Lower lobe of right lung (tissue), 2 donors: ENCODE measurements around the gene PSMD2. TPM values are rescaled to one million over a fixed set of nuclear protein-coding genes. Genes with fewer than 3 reads are reported as not detected.

ENCODE experiments used
- ATAC-seq, 2 donors: fragments of 200-7000 bp; cut with Tn5 transposase; one replicate each; pipeline ENCODE4 v1.9.1; 2020 to 2022; ENCODE audit warnings: mild to moderate bottlenecking in 2 of 2, moderate library complexity in 2 of 2
- DNase-seq: peaks from one replicate; pipeline ENCODE4 v3.0.0-alpha.2; 2020
- H3K27ac ChIP-seq: fragments of 200-600 bp; one replicate; pipeline ENCODE4 v1.8.0; 2022
- H3K27me3 ChIP-seq: fragments of 200-600 bp; one replicate; pipeline ENCODE4 v1.8.0; 2022; ENCODE audit warnings: low read depth
- H3K36me3 ChIP-seq: fragments of 200-600 bp; one replicate; pipeline ENCODE4 v1.8.0; 2022; ENCODE audit warnings: mild to moderate bottlenecking
- H3K4me1 ChIP-seq: fragments of 200-600 bp; one replicate; pipeline ENCODE4 v1.8.0; 2022
- H3K4me3 ChIP-seq: fragments of 200-600 bp; one replicate; pipeline ENCODE4 v1.8.0; 2022; ENCODE audit warnings: mild to moderate bottlenecking
- H3K9me3 ChIP-seq: fragments of 200-600 bp; one replicate; pipeline ENCODE4 v1.8.0; 2022
- intact Hi-C: fragments of 100-400 bp; cut with DNase I; formaldehyde crosslinking; loops from one replicate; pipeline ENCODE4 v1.11.0; 2022
- total RNA-seq: library from RNA; stranded (reverse); fragmentation: NEBNext Ultra II Directional; extraction: Animal tissue kit (Norgen Biotek cat#: 25700); gene quantifications from one replicate; pipeline ENCODE4 v1.2.1, GENCODE V29; 2021
- TF ChIP-seq, protein P1 (sequence below): fragments of 200-600 bp; IDR thresholded peaks from one replicate; pipeline ENCODE4 v1.8.0; 2022; ENCODE audit warnings: antibody characterized with exemption, mild to moderate bottlenecking
- donor health status: DM: no; HTN: yes; CAD: no; lungs with severe emphysema.

Gene PSMD2
- total RNA-seq, 1 donor from 2014 or later: 135 TPM

DNA sequence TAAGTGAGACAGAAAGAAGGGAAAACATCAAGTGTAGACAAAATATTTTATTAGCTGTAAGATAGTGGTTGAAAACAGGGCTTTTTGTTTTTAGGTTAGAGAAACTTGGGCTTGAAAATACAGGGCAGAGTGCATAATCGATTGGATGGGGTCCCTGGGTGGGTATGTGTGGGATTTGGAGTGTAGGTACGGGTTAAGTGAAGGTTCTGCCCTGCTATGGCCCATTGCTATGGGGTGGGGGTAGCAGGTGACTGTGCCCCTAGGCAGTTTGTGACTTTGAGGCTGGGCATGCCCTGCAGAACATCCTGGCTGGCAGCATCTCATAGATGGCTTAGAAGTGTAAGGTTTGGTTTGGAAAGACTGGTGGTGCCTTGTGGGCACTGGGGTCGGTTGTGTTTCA, 34.7 kb downstream of the PSMD2 start:
- ATAC-seq: no peak
- DNase-seq: no peak
- H3K4me3 ChIP-seq: no peak overlapping the region
- peaks cover 68% of the 10 kb centered on the region for H3K36me3 ChIP-seq
- H3K27me3 ChIP-seq: no peaks in the 10 kb centered on the region
- no peak overlapping the region for H3K27ac ChIP-seq
- intact Hi-C loops: no loop called here
- H3K4me1 ChIP-seq: peaks cover 26% of the 10 kb centered on the region
- no peaks in the 10 kb centered on the region for H3K9me3 ChIP-seq
- TF ChIP-seq, protein P1, sequence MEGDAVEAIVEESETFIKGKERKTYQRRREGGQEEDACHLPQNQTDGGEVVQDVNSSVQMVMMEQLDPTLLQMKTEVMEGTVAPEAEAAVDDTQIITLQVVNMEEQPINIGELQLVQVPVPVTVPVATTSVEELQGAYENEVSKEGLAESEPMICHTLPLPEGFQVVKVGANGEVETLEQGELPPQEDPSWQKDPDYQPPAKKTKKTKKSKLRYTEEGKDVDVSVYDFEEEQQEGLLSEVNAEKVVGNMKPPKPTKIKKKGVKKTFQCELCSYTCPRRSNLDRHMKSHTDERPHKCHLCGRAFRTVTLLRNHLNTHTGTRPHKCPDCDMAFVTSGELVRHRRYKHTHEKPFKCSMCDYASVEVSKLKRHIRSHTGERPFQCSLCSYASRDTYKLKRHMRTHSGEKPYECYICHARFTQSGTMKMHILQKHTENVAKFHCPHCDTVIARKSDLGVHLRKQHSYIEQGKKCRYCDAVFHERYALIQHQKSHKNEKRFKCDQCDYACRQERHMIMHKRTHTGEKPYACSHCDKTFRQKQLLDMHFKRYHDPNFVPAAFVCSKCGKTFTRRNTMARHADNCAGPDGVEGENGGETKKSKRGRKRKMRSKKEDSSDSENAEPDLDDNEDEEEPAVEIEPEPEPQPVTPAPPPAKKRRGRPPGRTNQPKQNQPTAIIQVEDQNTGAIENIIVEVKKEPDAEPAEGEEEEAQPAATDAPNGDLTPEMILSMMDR: no peak

DNA sequence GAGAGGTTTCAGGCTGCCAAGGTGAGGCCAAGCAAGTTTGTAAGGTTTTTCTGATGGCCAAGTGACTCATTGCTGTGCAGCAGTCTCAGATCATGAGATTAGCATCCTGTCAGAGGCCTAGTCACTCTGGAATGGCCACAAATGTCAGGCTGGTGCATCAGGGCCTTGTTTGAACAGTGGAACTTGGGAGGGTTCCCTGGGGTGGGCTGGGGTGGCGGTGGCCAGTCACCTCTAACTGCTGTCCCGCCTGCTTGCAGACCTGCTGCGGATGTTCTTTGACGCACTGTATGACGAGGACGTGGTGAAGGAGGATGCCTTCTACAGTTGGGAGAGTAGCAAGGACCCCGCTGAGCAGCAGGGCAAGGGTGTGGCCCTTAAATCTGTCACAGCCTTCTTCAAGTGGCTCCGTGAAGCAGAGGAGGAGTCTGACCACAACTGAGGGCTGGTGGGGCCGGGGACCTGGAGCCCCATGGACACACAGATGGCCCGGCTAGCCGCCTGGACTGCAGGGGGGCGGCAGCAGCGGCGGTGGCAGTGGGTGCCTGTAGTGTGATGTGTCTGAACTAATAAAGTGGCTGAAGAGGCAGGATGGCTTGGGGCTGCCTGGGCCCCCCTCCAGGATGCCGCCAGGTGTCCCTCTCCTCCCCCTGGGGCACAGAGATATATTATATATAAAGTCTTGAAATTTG, 35.6 kb downstream of the PSMD2 start:
- no peaks in the 10 kb centered on the region for H3K9me3 ChIP-seq
- DNase-seq (no peak), ATAC-seq (no peak)
- H3K4me3 ChIP-seq: no peak overlapping the region
- H3K4me1 ChIP-seq: peaks cover 32% of the 10 kb centered on the region
- no peaks in the 10 kb centered on the region for H3K27me3 ChIP-seq
- TF ChIP-seq, protein P1: no peak
- H3K27ac ChIP-seq: peak overlapping the region; percentile 93
- H3K36me3 ChIP-seq: peaks cover 59% of the 10 kb centered on the region
- intact Hi-C loops: no loop called here

DNA sequence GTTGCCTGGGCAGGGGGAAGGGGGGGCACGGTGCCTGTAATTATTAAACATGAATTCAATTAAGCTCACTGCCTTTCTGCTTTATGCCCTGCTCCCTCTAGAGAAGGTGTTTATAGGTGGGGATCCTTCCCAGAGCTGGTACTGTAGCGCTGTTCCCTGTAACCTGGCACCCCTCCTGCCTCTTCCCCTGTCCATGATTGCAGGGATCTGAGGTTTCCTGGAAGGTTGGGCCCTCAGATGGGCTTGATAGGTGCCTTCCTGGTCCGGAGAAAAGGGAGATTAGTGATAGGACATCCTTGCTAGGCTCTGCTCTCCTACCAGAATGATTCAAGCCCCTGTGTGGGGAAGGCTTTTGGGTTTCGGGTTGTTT, 36.2 kb downstream of the PSMD2 start:
- intact Hi-C loops: no loop called here
- Histone ChIP-seq H3K4me3 (peak overlapping the region; percentile 78), H3K27ac (peak overlapping the region; percentile 93), H3K4me1 (peaks cover 32% of the 10 kb centered on the region), H3K36me3 (peaks cover 52% of the 10 kb centered on the region), H3K27me3 (no peaks in the 10 kb centered on the region), H3K9me3 (no peaks in the 10 kb centered on the region)
- TF ChIP-seq, protein P1: no peak
- DNase-seq (no peak), ATAC-seq (no peak)

DNA sequence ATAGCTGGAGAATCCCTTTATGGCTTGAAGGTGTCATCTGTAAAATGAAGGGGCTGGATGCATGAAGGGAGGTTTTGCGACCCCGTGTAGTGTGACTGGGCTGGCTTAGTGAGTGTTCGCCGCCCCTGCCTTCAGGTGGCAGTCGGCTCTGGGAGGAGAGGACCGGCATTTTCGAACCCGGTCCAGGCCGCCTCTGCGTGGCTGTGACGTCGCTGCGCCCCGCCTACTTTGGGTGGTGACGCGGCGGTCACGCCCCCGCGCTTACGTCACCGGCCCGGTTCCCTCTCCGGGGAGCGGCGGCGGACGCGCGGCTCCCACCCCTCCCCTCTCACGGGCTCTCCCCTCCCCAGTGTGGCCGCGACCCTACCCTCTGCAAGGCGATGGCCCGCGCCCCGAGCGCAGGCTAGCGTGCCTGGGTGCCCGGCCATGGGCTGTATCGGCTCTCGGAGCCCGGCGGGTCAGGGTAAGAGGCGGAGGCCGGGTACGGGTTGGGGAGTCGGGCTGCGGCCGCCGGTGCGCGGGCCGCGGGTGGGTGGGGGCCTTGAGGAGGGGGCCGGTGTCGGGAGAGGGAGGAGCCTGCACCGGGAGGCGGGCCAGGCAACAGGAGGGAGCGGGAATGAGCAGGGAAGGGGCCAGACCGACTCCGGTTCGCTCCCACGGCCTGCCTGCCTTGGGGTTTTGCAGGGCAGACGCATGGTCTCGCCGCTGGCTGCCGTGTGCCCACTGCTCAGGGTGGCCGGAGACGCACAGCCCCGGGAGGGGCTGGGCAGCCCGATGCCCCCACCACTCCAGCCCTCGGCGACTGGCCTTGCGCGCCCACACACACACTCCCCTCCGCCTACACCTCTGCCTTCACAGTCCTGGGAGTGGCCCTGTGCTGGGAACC, 36.9 kb downstream of the PSMD2 start:
- TF ChIP-seq, protein P1: no peak
- DNase-seq (peak; percentile 90), ATAC-seq (peak; percentile 88 to 89)
- peaks cover 46% of the 10 kb centered on the region for H3K36me3 ChIP-seq
- peak overlapping the region; percentile 78 for H3K4me3 ChIP-seq
- H3K27ac ChIP-seq: peak overlapping the region; percentile 93
- H3K4me1 ChIP-seq: peaks cover 32% of the 10 kb centered on the region
- no peaks in the 10 kb centered on the region for H3K27me3 ChIP-seq
- no peaks in the 10 kb centered on the region for H3K9me3 ChIP-seq
- intact Hi-C loops: no loop called here

DNA sequence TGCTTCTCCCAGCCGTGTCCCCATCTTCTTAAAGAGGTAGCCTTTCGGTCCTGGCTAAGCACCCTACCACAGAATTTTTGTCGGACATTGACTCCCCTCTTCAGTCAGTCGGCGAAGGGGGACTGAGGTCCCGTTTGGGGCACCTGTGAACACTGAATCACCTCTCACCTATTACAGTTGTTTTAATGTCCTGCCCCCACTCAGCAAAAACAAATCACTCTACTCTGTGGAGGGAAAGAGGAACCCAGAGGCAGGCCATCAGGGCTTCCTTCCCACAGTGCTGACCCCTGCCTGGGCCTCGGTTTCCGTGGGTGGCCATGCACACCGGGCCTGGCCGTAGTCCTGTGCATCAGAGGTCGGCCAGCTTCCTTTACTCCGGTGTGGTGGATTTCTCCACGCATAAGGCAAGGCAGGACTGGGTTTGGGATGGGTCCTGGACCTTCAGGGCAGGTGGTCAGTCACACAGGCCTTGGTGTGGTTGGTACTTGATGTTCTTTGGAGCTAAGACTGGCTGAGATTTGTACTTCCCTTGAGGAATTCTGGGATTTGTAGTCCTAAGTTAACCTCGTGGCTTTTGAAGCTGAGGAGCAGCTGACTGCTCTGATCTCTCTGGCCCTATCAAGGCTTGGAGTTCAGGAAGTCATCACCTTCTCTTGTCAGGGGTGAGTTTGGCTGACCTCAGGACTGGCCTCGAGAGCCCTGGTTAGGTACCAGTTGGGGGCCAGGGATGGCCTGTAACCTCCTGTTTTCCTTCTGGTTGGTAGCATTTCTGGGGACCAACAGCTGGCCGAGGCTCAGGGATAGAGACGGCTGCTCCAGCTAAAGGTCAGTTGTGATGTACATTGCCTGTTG, 37.7 kb downstream of the PSMD2 start:
- Histone ChIP-seq H3K36me3 (peaks cover 42% of the 10 kb centered on the region), H3K27me3 (no peaks in the 10 kb centered on the region), H3K27ac (peak overlapping the region; percentile 93), H3K4me1 (peaks cover 32% of the 10 kb centered on the region), H3K9me3 (no peaks in the 10 kb centered on the region), H3K4me3 (peak overlapping the region; percentile 78)
- ATAC-seq (peak; percentile 11 to 29), DNase-seq (no peak)
- intact Hi-C loops: no loop called here
- TF ChIP-seq, protein P1: no peak
